Measurements from ENCODE around the gene ETV7.

Gene ETV7

DNA sequence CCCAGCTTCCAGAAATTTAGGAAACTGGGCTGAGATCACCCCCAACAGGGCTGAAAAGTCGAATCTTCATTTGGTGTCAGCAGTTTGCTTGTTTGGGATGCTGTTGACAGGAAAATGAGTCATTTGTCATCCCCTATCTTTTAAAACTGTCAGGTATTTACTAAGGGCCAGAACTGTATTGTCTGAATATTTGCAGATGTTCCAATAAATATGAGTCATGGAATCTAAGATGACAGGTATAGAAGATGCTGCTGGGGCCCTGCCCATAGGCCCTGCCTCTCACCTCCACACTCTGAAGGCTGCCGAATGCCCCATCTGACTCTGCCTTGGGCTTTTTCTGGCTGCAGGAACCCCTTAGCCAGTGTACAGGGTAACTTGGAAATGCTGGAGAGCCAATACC is 3.9 kb downstream of the ETV7 start:
- no peak for DNase-seq (ENCODE audit: low read depth in 2 of 2)

DNA sequence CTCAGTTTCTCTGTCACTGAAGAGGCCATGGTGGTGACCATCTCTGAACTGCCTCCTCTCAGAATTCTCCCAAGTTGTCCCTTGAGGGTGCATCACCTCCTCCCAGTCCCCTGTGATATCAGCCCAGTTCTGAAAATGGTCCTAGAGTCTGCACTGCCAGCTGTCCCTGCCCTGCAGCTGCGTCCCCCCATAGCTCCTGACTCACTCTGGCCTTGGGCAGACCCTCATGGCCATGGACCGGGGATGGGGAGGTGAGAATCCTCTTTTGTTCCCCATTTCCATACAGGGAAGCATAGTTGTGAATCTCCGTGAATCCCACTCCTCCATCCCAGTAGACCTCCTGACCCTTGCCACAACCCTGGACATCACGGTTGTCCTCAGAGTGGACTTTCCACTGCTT is 4.5 kb downstream of the ETV7 start:
- no peak for DNase-seq (ENCODE audit: low read depth in 2 of 2)

DNA sequence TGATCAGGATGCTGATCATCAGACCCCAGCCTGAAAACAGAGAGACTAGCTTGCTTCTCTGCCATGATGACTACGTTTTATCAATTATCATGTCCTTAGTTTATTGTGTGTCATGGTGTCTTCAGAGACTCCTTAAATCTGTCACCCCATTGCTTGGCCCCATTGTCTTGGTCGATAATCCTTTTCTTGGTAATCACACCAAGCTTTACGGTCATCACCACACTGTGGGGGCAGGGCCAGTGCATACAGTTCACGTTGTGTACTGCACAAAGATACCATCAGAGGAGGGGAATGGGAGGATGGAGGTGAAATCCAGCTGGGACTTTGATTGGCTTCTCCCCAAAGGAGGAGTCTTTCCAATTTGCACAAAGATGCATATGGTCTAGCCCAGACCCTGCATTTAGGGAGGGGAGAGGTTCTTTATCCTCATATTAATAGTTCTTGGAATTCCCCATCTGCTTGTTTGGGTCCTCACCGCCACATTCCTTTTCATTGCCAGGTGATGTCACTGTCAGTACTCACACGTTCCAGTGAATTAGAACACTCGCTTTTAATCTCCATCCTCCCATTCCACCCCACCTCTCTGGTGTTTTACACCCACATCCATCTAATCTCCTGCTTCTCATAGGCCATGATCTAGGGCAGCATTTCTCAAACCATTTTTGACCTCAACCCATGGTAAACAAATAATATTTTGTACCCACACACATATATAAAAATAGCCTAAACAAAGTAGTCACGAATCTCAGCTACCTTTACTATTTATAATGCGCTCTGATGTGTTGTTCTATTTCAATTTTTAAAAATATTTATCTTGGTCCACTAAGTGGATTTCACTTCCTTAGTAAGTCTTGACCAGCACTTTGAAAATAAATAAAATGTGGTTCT is 5.7 kb downstream of the ETV7 start:
- DNase-seq (ENCODE audit: low read depth in 2 of 2): no peak

DNA sequence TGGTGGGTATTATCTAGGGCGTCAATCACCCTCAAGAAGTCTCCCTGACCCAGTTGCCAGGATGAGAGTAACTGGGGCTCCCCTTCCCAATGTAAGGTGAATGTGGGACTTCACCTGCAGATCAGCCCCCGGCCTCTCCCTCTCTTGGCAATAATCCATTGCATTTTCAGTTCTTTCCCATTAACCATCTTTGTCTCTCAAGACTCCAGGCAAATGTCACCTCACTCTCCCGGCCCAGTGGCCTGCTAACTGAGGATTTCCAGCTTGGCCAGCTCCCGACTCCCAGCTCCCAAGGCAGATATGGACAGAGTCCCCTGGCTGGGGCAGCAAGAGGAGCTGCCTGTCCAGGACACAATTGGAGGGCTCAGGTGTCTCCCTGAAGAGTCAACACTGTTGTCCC is 7.3 kb downstream of the ETV7 start:
- DNase-seq (ENCODE audit: low read depth in 2 of 2): no peak

- DNase-seq (ENCODE audit: low read depth in 2 of 2): no peak
Observed at GRCh38 chr6:36378936-36379335, 8.5 kb downstream of the ETV7 start.

- no peak for DNase-seq (ENCODE audit: low read depth in 2 of 2)
Observed at GRCh38 chr6:36378243-36378920, 9.1 kb downstream of the ETV7 start.

- DNase-seq (ENCODE audit: low read depth in 2 of 2): no peak
Observed at GRCh38 chr6:36377594-36377993, 9.9 kb downstream of the ETV7 start.

GRCh38 chr6:36376742-36377141 is 10.7 kb downstream of the ETV7 start:
- no peak for DNase-seq (ENCODE audit: low read depth in 2 of 2)

GRCh38 chr6:36376183-36376582 is 11.3 kb downstream of the ETV7 start:
- no peak for DNase-seq (ENCODE audit: low read depth in 2 of 2)

DNA sequence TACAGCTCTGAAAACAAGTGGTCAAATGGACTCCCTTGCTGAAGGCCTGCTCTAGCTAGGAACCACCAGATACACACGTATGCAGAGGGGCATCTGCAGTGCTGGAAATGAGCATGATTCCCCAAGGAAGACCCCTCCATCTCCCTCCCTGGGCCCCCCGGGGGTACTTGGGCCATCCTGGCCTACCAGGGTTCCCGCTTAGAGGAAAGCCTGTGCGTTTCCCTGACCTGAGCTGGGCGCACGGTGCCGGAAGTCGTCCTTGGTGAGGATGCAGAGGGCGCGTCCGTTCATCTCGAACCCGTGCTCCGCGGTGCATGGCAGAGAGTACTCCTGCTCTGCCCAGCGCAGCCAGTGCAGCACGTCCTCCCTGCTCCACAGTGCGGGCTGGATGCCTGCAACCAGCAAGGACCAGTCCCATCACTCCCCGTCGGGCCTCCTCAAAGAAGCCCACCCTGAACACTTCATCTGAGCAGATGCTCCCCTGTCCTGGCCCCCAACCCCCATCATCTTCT is 11.8 kb downstream of the ETV7 start:
- no peak for DNase-seq (ENCODE audit: low read depth in 2 of 2)

GRCh38 chr6:36374972-36375371 is 12.5 kb downstream of the ETV7 start:
- no peak for DNase-seq (ENCODE audit: low read depth in 2 of 2)

DNA sequence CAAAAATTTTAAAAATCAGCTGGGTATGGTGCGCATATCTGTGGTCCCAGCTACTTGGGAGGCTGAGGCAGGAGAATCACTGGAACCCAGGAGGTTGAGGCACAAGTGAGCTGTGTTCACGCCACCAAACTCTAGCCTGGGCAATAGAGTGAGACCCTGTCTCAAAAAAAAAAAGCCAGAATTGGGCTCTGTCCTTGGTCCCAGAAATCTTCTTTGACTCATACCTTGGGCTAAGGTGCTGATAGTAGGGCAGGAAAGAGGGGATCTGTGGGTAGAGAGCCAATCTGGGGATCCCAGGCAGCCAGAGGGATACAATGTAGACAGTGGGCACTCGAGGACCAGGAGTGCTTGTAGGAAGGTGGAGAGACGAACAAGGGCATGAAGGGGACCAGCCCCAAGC is 13.3 kb downstream of the ETV7 start:
- DNase-seq (ENCODE audit: low read depth in 2 of 2): no peak

- DNase-seq (ENCODE audit: low read depth in 2 of 2): no peak
Observed at GRCh38 chr6:36373368-36374019, 14.0 kb downstream of the ETV7 start.

- no peak for DNase-seq (ENCODE audit: low read depth in 2 of 2)
Observed at GRCh38 chr6:36372088-36372487, 15.4 kb downstream of the ETV7 start.

DNA sequence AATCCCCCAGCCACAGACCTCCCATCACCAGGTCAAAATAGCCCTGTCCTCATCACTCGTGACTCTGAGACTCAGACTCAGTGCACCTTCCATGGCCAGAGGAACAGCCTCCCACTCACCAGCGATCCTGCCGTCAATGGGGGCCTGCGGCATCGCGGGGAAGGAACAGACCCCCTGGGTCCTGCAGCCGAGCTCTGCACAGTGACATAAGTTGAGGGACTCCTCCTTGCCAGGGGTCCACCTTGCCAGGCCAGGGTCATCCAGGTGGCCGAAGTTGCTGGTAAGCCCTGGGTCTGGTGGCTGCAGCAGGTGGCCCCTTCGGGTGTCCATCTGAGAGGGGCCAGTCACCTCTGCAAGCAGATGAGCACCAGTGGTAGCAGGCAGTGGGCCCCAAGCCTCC is 16.3 kb downstream of the ETV7 start:
- DNase-seq (ENCODE audit: low read depth in 2 of 2): no peak

- no peak for DNase-seq (ENCODE audit: low read depth in 2 of 2)
Observed at GRCh38 chr6:36370638-36371037, 16.8 kb downstream of the ETV7 start.

DNA sequence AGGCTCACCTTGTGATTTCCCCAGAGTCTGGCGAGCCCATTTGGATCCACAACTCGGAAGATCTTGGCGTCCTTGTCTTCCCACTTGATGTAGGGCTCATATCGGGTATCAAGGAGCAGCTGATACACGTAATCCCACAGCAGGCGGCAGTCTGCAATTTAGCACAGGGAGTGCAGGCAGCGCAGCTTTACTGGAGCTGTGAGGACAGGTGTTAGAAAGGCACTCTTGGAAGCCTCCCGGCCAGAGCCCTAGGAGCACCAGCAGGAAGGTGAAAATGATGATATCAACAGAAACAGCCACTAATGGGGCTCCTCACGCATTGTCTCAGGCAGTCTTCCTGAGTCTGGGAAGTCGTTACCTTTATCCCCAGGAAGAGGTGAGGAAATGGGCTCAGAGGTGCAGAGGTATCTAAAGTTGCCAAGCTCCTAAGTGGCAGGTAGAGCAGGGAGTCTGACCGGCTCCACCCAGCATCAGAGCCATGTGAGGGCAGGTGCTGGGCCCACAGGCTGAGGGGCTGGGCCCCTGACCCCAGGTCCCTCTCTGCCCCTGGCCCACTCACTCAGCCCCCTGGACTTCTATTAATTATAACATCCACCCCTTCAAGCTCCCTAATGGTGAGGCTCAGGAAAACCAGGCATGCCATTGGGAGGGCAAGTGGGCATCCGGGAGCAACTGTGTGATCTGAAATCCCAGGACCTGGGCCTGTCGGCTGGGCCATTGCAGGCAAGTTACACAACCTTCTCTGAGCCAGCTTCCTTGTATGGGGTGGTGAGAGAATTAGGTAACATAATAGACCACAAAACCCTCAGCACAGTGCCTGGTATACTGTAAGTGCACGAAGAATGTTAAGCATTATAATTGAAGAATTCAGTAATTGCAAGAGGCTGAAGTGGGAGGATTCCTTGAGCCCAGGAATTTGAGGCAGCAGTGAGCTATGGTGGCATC is 18.3 kb downstream of the ETV7 start:
- DNase-seq (ENCODE audit: low read depth in 2 of 2): no peak

DNA sequence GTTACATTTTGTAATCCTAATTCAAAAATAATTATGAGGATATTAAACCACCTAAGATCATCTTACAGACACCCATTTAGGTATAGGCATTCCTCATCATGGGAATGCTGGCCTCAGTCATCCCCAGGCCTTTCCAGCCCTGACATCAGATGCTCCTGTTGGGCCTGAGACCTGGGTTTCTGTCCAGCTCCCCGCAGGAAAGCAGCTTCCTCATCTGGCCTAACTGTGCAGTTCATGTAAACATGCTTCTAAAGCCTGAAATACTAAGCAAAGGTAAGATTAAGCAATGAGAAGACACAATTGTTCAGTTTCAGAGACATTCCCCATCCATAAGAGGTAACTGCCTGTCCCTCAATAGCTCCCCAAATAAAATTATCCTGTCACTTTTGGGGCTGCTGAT is 19.0 kb downstream of the ETV7 start:
- DNase-seq (ENCODE audit: low read depth in 2 of 2): no peak

DNA sequence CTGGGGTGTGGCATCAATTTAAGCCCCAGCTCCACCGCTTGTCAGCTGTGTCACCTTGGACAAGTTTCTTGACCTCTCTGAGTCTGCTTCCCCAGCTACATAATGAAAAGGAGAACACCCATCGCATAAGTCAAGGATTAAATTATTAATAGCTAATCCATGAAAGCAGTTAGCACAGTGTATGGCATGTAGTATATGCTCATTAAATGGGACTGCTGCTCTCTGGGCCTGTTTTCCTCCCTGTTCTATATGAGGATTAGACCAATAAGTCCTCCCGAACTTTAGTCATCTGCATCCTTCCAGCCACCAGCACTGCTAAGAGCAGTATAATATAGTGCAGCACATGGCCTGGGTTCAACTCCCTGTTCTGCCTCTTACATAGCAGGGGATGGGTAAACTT is 19.7 kb downstream of the ETV7 start:
- no peak for DNase-seq (ENCODE audit: low read depth in 2 of 2)

- no peak for DNase-seq (ENCODE audit: low read depth in 2 of 2)
Observed at GRCh38 chr6:36364669-36365479, 22.6 kb downstream of the ETV7 start.

Measured in stimulated activated CD4-positive, alpha-beta T cell treated with anti-CD3 and anti-CD28 coated beads, Interleukin-4, amount 100 ng/mL, for 48 hours (primary cell).